D721Med (cell line): Measurements from ENCODE around the gene AFF1.

Source experiments
- DNase-seq: peaks from one replicate; pipeline ENCODE4 v3.0.0; 2011; ENCODE audit warnings: low spot score; ENCODE audit not compliant: insufficient read length
- FAIRE-seq: peaks from 2 replicates; lab custom pipeline; 2011; peaks lifted over from hg19 to GRCh38; lab: Jason Lieb, UNC
- CTCF ChIP-seq: IDR thresholded peaks from 2 replicates; pipeline ENCODE4 v1.5.1; 2012; ENCODE audit warnings: mild to moderate bottlenecking, control low read depth; ENCODE audit not compliant: insufficient read depth; ENCODE audit errors: missing control alignments

Gene AFF1

DNA sequence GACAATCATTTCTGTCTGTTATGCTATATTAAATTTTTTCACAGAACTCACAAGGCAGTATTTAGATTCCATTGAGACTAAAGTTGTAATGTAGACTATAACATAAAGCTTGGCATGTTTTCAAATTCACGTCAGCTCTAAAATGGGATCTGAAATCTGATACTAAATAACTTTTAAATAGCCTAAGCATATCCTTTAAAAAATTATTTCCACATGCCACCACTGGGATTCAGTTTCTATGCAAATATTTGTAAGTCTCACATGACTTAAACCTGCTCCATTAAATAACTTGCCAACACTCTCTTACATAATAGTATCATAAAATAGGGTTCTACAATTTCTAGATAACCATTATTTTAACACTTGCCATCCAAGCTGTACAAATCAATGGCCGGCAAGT, 253.2 kb downstream of the AFF1 start:
- FAIRE-seq = no peak
- no peak for DNase-seq
- no peak for TF ChIP-seq CTCF

DNA sequence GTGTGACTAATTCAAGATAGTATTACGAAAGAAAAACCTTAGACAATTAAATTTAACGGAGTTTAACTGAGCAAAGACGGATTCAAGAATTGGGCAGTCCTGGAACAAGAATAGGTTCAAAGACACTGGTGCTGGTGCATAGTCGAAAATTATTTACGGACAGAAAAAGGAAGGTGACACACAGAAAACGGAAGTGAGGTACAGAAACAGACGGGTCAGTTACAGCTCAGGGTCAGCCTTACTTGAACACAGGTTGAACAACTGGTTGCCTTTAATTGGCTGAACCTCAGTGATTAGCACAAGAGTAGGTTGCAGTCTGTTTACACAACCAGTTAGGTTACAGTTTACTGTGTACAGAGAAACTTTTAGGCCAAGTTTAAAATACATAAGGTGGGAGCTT, 254.1 kb downstream of the AFF1 start:
- TF ChIP-seq CTCF = no peak
- FAIRE-seq = no peak
- no peak for DNase-seq
